Measurements from ENCODE around the gene EXOC7.
"Not testable (repeated sequence)": the region's sequence is repeated elsewhere in the genome, so short reads cannot be mapped to it uniquely, and the experiment has no call there.

Gene EXOC7

DNA sequence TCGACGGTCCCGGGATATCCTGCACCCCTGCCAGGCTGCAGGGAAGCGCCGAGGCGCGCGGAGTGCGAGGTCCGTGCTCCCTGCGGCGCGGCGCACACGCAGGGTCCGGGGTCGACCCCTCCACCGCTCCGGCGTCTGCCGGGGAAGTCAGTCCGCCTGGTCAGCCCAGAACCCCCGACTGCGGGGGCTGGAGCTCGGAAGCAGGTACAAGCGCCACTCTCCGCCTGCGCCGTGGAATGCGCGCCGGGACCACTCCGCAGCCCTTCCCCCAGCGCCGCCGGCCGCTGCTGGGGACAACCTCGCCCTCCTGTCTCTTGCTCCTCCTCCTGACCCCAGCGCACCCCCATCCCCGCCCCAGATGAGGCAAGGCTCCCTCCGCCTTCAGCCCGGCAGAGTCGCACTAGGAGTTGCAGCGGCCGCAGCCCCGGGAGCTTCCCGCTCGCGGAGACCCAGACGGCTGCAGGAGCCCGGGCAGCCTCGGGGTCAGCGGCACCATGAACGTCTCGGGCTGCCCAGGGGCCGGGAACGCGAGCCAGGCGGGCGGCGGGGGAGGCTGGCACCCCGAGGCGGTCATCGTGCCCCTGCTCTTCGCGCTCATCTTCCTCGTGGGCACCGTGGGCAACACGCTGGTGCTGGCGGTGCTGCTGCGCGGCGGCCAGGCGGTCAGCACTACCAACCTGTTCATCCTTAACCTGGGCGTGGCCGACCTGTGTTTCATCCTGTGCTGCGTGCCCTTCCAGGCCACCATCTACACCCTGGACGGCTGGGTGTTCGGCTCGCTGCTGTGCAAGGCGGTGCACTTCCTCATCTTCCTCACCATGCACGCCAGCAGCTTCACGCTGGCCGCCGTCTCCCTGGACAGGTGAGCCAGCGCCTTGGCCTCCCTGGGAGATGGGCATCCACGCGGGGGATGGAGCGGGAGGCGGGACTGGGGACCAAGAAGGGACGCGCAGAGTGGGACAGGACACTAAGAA, 28.9 kb downstream of the EXOC7 start, which contains the start of gene GALR2:
TSS of gene GALR2 (plus strand) at position 392 of the 974 bp plus-strand sequence. CDS start at position 495, 103 bp downstream.
- peaks cover 58% of the 10 kb centered on the region for H3K4me1 Mint-ChIP-seq

DNA sequence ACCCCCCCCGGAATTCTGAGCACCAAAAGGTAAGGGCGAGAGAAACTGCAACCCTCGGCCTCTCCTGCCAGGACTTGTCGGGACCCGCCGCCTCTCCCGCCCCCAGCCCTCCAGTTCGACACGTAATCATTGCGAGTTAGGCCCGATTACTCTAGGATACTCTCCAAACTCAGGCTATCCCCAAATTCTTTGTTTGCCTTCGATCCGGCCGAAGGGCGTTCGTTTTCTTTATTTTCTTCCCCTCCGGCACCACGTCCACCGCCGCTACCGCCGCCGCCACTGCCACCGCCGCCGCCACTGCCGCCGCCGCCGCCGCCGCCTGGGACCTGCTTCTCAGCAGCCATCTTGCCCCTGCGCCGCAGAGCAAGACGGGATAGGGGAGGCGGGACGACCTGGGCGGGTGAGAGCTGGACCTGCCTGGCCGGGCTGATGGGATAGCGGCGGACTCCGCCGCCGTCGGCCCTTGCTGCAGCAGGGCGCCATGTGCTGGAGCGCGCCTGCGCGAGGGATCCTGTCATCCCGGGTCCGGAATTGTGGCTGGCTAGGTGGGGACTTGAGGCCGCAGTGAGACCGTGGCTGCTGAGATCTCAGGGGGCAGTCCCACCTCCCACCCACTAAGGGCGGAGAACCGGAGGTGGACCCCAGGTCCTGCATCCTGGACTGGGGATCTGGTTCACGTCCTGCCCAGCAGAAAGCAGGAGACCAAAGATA, 31.3 kb downstream of the EXOC7 start, which contains the start of gene SRP68:
TSS of gene SRP68 (minus strand) at position 370 of the 711 bp plus-strand sequence. CDS start at position 344, 26 bp downstream.
- no peaks in the 10 kb centered on the region for H3K9me3 Mint-ChIP-seq
- peaks cover 13% of the 10 kb centered on the region for H3K36me3 Mint-ChIP-seq
- peaks cover 59% of the 10 kb centered on the region for H3K4me1 Mint-ChIP-seq
- DNase-seq, result peak; percentile 90
- peaks cover 46% of the 10 kb centered on the region for H3K27me3 Mint-ChIP-seq
- peak within 1 kb of the TSS; percentile 95 for H3K4me3 Mint-ChIP-seq
- CTCF ChIA-PET, result interaction anchor here (0.5 kb wide), 1 partner anchor 9 kb away, joined by 3 read pairs; no protein-coding TSS in a partner anchor
- peak within 1 kb of the TSS; percentile 86 for H3K27ac Mint-ChIP-seq

More for the DNA sequence above, 28.9 kb downstream of the EXOC7 start, which contains the start of gene GALR2:
- Mint-ChIP-seq H3K36me3 (peaks cover 5% of the 10 kb centered on the region), H3K27ac (peak within 1 kb of the TSS; percentile 29), H3K9me3 (no peaks in the 10 kb centered on the region), H3K4me3 (peak within 1 kb of the TSS; percentile 59), H3K27me3 (peaks cover 70% of the 10 kb centered on the region)
- CTCF ChIA-PET, result interaction anchor here (1.2 to 1.3 kb wide), 2 partner anchors 60 to 62 kb away, joined by 4 to 5 read pairs; no protein-coding TSS in a partner anchor
- peak; percentile 41 for DNase-seq

DNA sequence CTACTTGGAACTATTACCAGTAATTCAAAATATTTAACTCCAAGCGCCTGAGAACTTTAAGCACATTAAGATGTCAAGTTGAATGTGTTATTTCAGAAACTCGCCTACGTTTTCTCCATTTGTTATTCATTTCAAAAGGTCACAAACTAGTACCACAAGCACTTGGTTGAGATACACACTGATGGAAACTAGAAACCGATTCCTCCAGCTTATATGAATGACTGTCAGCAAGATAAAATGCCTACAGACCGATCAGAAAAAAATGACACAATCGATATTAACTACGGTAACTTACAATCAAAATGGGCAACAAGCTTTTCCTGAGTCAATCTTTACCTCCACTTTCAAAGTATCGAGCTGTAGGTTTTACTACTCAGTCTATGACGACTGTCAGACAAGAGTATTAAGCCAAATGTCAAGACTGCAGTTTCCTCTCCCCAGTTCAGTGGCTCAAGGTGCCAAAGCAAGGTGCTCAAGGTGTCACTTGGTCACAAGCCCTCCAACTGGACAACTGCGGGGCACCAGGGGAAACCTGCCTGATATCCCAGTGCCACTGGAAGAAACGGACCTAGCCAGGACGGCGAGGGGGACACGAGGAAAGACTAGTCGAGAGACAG, 31.9 kb downstream of the EXOC7 start:
- Mint-ChIP-seq H3K27ac (peak overlapping the region; percentile 86), H3K4me1 (peaks cover 52% of the 10 kb centered on the region), H3K36me3 (peaks cover 17% of the 10 kb centered on the region), H3K4me3 (peak overlapping the region; percentile 95), H3K27me3 (peaks cover 39% of the 10 kb centered on the region), H3K9me3 (no peaks in the 10 kb centered on the region)
- CTCF ChIA-PET, result no interaction called here
- no peak for DNase-seq

DNA sequence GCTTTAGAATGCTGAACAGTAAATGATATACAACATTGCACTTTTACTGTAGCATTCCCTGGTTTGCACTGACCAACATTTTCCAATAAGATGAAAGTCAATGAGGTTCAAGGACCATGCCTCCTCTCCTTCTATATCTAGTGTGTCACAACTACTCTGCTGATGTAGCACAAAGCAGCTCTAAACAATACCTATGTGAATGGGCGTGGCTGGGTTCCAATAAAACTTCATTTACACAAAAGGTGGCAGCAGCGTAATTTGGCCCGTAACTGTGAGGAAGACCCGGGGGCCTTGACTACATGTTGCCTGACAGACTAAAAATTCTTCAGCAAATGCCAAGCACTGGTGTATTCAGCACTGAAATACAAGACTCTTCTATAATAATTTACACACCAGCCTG, 37.8 kb downstream of the EXOC7 start:
- CTCF ChIA-PET, result interaction anchor here (1.1 to 1.2 kb wide), 2 partner anchors 61 to 214 kb away, joined by 3 read pairs; no protein-coding TSS in a partner anchor
- H3K9me3 Mint-ChIP-seq, result no peaks in the 10 kb centered on the region
- no peaks in the 10 kb centered on the region for H3K27me3 Mint-ChIP-seq
- DNase-seq, result no peak
- no peak overlapping the region for H3K4me3 Mint-ChIP-seq
- H3K36me3 Mint-ChIP-seq, result peaks cover 51% of the 10 kb centered on the region
- H3K27ac Mint-ChIP-seq, result peak overlapping the region; percentile 20
- H3K4me1 Mint-ChIP-seq, result peaks cover 25% of the 10 kb centered on the region

DNA sequence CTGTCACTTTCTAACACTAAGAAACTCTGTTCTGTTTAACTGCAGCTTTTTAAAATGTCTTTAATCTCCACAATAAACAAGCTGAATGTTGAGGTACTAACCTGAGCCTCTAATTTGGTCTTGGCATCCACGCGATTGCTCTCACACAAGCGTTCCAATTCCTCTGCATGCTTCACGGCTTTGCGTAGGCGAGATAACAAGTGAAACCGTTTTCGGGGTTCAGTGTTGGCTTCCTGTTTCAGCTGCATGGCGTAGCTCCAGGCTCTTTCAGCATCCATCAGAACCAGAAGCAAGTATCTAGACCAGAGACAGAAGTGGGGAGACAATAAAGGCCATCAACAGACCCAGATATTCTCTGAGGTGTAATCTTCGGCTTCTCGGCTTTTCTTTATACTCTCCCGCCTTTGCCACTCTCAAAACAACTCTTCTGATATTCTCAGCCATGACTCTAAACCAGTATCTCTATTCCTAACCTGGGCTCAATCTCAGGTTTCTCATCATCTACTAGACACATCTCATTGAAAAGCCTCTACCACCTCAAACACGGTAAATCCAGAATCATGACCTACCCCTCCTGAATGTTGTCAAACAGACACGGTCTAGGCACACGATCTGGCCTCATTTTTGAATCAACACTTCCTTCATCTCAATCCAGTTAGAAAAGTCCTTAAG, 39.6 kb downstream of the EXOC7 start:
- H3K36me3 Mint-ChIP-seq, result peaks cover 60% of the 10 kb centered on the region
- no peaks in the 10 kb centered on the region for H3K9me3 Mint-ChIP-seq
- H3K27ac Mint-ChIP-seq, result peak overlapping the region; percentile 88
- DNase-seq, result peak; percentile 43
- no peaks in the 10 kb centered on the region for H3K27me3 Mint-ChIP-seq
- CTCF ChIA-PET, result interaction anchor here (0.7 to 1.5 kb wide), 6 partner anchors 9 to 344 kb away, joined by 3 to 6 read pairs (median 3); partner anchors contain the start of gene SRP68
- peaks cover 15% of the 10 kb centered on the region for H3K4me1 Mint-ChIP-seq
- H3K4me3 Mint-ChIP-seq, result peak overlapping the region; percentile 42

DNA sequence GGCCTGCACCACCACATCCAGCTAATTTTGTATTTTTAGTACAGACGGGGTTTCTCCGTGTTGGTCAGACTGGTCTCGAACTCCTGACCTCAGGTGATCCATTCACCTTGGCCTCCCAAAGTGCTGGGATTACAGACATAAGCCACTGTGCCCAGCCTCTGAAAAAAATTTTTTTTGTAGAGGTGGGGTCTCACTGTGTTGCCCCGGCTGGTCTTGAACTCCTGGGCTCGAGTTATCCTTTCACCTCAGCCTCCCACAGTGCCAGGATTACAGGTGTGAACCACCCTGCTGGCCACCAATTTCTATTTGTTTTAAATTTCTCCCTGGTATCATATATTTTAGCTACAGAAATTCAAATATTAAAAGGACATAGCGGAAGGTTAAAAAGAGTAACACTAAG, 45.3 kb downstream of the EXOC7 start:
- not testable (repeated sequence) for DNase-seq, H3K4me1 Mint-ChIP-seq, H3K4me3 Mint-ChIP-seq, H3K27ac Mint-ChIP-seq, H3K27me3 Mint-ChIP-seq, H3K9me3 Mint-ChIP-seq
- peaks cover 60% of the 10 kb centered on the region for H3K36me3 Mint-ChIP-seq
- CTCF ChIA-PET, result interaction anchor here (1.9 kb wide), 1 partner anchor 44 kb away, joined by 6 read pairs; no protein-coding TSS in a partner anchor

DNA sequence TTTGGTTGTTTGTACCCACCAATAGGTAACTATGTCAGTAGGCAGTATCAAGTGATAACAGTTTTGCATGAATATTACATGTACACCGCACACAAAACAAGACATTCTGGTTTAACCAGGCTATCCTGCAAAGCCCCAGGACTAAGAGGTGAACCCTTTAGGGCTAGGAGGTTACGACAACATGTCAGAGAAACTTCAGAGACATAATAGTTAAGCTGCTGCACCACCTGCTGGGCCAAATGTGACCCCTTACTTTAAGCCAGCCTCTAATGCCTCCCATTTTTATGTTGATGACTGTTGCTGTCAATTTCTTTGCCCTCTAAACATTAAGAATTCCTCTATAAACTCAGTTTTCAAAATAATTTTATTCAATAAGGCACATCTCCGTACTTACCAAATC, 46.7 kb downstream of the EXOC7 start:
- DNase-seq, result no peak
- no peaks in the 10 kb centered on the region for H3K9me3 Mint-ChIP-seq
- H3K4me1 Mint-ChIP-seq, result no peaks in the 10 kb centered on the region
- no peak overlapping the region for H3K27ac Mint-ChIP-seq
- CTCF ChIA-PET, result interaction anchor here (1.3 kb wide), 1 partner anchor 223 kb away, joined by 4 read pairs; no protein-coding TSS in a partner anchor
- H3K27me3 Mint-ChIP-seq, result no peaks in the 10 kb centered on the region
- peaks cover 56% of the 10 kb centered on the region for H3K36me3 Mint-ChIP-seq
- H3K4me3 Mint-ChIP-seq, result no peak overlapping the region

DNA sequence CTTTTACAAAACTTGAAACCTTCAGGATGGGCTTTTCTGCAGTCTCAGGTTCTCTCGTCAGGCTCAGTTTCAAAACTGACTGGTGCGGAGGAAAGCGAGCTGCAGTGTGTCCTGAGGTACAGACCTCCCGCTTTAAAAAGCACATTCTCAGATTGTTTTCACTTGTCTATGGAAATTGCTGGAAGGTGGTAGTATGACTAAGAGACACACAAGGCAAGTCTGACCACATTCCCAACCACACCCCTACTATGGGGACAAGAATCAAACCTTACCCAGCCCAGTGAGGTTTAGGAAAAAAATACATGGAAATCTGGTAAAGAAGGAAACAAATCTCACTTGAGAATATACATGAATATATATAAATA, 49.5 kb downstream of the EXOC7 start:
- H3K27me3 Mint-ChIP-seq, result no peaks in the 10 kb centered on the region
- CTCF ChIA-PET, result interaction anchor here (0.6 to 0.9 kb wide), 2 partner anchors 25 to 245 kb away, joined by 3 read pairs; partner anchors contain the start of gene ZACN
- H3K4me3 Mint-ChIP-seq, result no peak overlapping the region
- H3K4me1 Mint-ChIP-seq, result no peaks in the 10 kb centered on the region
- H3K36me3 Mint-ChIP-seq, result peaks cover 56% of the 10 kb centered on the region
- no peak overlapping the region for H3K27ac Mint-ChIP-seq
- DNase-seq, result no peak
- no peaks in the 10 kb centered on the region for H3K9me3 Mint-ChIP-seq

DNA sequence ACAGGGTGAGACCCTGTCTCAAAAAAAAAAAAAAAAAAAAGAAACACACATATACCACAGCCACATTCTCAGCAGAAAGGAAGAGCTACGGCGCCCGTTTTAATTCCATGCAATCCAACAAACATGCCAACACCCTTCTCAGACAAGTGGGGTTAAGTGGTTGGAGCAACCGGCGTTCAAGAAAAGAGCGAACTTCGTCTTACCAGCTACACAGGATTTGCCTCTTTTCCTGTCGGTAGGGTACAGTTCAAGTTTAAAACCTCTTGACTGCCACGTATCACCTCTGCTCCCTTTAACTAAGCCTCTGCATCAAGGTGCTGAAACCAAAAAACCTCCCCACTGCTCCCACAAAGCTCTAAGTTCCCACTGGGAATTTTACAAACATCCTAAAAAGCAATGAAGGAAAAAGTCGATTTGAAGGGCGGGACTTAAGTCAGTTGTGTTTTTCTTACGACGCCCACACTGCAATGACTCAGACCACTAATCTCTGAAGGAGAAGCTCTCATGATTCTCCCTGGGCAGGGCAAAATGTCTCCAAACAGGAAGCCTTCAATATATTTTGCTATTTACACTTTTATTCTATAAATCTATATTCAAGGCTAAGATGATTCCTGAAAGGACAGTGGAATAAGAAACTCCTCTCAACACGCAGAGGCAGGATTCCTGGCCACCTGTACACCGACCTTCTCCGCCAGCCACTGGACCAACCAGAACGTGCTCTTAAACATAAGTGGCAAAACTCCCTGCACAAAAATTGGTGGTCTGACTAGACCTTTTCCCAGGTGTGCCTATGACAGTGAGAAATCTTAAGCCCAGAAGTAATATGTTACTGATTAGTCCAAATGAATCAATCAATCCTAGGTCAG, 50.1 kb downstream of the EXOC7 start:
- Mint-ChIP-seq H3K36me3 (peaks cover 56% of the 10 kb centered on the region), H3K4me3 (no peak overlapping the region), H3K9me3 (no peaks in the 10 kb centered on the region), H3K27me3 (no peaks in the 10 kb centered on the region), H3K27ac (peak overlapping the region; percentile 25), H3K4me1 (no peaks in the 10 kb centered on the region)
- CTCF ChIA-PET, result interaction anchor here (0.6 to 0.9 kb wide), 2 partner anchors 25 to 246 kb away, joined by 3 read pairs; partner anchors contain the start of gene ZACN
- DNase-seq, result no peak

DNA sequence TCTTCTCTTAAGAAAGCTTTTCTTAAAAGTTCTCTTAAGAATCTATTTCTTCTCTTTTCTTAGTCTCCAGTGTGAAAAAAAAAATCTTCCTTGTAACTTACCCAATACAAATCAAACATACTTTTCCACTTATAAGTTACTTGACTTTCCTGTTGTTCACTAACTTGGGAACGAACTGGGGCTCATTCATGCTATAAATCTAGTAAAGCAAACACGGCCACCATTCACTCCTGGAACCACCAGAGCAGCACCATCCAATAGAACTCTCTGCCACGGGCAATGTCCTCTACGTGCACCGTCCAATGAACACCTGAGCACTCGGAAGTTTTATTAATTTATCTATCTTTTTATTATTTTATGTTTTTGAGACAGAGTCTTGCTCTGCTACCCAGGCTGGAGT, 52.0 kb downstream of the EXOC7 start:
- Mint-ChIP-seq H3K36me3 (peaks cover 52% of the 10 kb centered on the region), H3K4me1 (no peaks in the 10 kb centered on the region), H3K9me3 (no peaks in the 10 kb centered on the region), H3K27me3 (no peaks in the 10 kb centered on the region), H3K4me3 (no peak overlapping the region), H3K27ac (no peak overlapping the region)
- CTCF ChIA-PET, result no interaction called here
- no peak for DNase-seq

DNA sequence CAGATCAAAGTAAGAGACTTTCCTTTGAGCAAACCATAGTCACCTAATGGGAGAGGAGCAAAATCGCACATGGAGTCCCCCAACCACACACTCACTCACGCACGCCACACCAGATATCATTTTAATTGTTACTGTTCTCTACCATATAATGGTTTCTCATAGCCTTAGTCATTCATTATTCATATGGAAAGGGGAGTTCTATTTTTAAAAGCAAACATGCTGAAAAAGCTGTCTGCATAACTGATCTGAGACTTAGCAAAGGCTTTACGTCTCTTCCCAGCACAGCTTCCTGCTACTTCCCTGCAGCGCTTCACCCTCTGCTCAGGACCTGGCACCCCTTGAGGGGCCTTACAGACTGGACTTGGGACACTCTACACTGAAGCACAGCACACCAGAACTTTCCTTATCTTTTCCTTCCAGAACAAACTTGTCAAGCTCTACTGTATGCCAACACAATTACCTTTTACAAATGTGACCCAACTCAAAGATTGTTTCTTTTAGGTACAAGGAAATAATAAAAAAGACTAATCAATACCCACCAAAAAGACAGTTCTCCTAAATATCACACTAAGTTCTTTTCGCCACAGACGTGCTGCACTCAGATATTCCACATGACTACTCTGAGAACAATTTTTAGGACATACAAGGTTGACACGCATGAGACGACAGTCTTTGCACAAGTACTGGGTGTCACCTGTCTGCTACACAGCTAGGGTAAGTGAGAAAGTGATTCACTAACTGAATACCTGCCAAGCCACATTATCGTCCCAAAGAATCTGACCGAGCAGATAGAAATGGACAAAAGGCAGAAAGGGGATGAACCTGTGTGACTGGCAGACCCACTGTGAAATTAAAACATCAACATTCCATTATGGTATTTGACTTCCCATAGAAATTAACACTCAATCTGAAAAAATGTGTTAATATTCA, 52.8 kb downstream of the EXOC7 start:
- H3K27ac Mint-ChIP-seq, result no peak overlapping the region
- no peak for DNase-seq
- no peaks in the 10 kb centered on the region for H3K27me3 Mint-ChIP-seq
- H3K9me3 Mint-ChIP-seq, result no peaks in the 10 kb centered on the region
- no peak overlapping the region for H3K4me3 Mint-ChIP-seq
- H3K36me3 Mint-ChIP-seq, result peaks cover 52% of the 10 kb centered on the region
- CTCF ChIA-PET, result interaction anchor here (0.9 to 1.2 kb wide), 2 partner anchors 37 to 287 kb away, joined by 3 read pairs; no protein-coding TSS in a partner anchor
- no peaks in the 10 kb centered on the region for H3K4me1 Mint-ChIP-seq
